Fibroblast of skin of right biceps (primary cell): ENCODE data around the gene TMEM170B.

Experiments used
- DNase-seq: peaks from one replicate; pipeline ENCODE4 v3.0.0-alpha.2; 2013

The TMEM170B gene

DNA sequence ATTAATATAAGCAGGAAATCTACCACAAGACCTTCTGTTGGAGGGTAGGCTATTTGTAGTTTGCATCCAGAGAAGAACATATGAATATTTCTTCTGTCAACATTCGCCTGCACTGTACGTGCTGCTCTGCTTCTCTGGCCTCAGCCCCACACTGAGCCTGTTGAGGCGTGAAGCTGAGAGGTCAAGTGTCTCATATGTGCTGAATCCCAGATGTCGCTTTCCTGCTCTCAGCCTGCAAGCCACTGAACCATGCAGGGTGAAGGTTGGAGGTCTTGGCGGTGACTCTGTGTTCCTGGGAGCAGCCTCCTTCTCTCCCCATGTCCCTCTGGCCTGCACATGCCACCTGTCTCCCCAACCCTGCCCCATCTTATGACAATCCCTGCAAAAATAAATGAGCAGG is 83.6 kb downstream of the TMEM170B start:
- no peak for DNase-seq

- no peak for DNase-seq
Measured at GRCh38 chr6:11622156-11622555, 84.6 kb downstream of the TMEM170B start.

GRCh38 chr6:11623272-11623671 is 85.7 kb downstream of the TMEM170B start:
- DNase-seq = no peak

DNA sequence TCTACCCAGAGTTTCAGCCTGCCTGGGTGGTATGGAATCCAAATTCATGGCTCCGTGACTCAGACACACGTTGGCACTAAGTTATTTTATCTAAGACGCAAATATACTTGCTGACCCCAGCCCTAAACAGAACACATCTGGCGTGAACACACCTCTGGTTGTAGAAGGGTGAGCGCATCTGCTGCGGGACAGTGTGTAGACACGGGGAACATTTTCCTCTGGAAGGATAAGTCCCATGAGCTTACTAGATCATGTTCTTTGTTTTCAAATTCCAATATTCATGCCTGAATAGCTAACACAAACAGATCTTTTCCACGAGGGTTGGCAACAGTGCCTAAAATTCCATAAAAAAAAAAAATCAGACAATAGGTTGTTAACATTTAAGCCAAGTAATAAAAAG is 87.8 kb downstream of the TMEM170B start:
- no peak for DNase-seq

GRCh38 chr6:11626356-11626755 is 88.8 kb downstream of the TMEM170B start:
- no peak for DNase-seq

DNA sequence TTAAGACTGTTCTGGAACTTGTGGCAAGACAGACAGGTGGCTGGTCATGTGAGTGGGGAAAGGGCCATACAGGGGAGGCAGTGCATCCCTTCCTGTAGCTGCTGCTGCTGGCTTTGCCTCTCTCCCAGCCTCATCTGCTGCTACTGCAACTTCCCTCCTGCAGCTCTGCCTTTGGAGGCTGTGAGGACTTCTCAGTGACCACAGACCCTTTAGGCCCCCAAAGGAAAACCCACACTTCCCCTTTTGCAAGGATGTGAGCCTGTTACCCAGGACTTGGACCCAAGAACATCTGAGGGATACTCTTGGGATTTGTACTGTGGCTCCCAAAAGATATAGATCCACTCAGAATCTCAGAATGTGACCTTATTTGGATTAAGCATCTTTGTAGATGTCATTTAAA is 91.0 kb downstream of the TMEM170B start:
- DNase-seq = no peak

DNA sequence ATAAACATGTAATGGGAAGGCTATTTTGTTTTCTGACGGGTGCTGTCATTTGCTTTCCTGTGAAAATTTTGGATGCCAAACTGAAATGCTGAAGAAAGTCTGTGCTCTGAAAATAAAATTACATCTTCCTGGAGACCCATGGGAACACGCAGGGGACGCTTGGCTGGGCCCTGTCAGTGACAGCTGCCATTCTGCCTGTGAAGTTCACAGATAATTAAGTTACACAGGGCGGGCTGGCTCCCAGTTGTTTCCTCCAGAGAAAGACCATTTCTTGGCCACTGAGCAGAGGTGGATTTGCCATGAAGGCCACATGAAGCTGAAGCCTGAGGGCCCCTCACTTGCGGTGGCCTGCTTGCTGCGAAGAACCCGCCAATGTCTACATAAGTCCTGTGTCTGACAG is 93.5 kb downstream of the TMEM170B start:
- DNase-seq = no peak

- DNase-seq = no peak
Measured at GRCh38 chr6:11631539-11631938, 94.0 kb downstream of the TMEM170B start.

DNA sequence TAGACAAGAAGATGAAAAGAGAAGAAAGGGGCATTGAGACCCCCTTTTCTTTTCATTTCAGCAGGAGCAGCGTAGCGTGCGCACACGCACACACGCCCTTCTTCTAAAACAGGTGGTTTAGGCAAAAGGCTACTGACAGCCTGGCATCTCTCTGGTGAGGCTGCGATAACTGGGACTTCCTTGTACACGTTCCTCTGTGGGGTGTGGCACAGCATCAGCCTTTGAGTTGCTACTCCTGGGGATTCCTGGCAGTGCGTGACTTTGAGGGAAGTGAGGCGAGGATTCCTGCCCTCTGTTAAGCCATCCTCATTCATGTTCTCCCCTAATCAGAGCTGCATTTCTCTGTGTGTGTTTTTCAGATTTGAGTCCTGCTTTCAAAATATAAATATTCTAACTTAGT is 94.7 kb downstream of the TMEM170B start:
- no peak for DNase-seq

DNA sequence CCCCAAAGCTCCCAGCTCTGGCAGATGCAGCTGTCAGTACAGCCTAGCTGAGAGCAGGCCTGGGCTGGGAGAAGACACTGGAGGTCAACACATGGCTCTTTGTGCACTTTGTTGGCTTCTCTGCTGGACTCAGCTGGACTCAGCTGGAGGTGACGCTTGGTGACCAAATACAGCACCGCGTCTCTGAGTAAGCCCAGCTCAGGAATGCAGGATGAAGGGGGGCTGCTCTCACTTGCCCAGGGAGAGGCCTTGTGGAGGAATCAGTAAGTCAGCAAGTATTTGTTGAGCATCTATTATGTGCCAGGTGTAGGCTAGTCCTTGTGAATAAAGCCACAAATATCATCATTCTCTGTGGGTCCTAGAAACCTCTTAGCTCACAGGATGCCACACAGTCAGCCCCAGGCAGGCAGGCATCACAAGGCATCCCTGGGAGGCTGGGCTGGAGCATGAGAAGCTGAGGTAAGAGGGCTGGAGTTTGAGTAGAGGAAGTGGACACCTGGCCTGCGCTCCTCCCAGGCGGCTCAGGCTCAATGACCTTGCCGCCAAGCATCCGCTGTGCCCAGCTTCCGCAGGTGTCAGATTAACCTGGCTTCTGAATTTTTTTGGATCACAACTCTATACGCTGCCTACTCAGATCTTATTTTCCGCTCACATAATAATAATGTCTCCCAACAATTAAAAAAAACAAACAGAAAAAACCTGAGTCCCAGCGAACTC is 95.4 kb downstream of the TMEM170B start:
- peak; percentile 70 for DNase-seq
